Loucy (cell line): Measurements from ENCODE around the gene UBL7.

Experiments used
- CTCF ChIP-seq: fragments of 200-600 bp; sonication (generic); conservative IDR thresholded peaks from 2 replicates; pipeline ENCODE4 v1.5.1; 2014; ENCODE audit warnings: mild to moderate bottlenecking, antibody characterized with exemption, low read length
- EZH2phosphoT487 ChIP-seq: fragments of 200-600 bp; IDR thresholded peaks from 2 replicates; pipeline ENCODE4 v1.6.1; 2018; ENCODE audit warnings: antibody characterized with exemption, mild to moderate bottlenecking, moderate library complexity, borderline replicate concordance

DNA sequence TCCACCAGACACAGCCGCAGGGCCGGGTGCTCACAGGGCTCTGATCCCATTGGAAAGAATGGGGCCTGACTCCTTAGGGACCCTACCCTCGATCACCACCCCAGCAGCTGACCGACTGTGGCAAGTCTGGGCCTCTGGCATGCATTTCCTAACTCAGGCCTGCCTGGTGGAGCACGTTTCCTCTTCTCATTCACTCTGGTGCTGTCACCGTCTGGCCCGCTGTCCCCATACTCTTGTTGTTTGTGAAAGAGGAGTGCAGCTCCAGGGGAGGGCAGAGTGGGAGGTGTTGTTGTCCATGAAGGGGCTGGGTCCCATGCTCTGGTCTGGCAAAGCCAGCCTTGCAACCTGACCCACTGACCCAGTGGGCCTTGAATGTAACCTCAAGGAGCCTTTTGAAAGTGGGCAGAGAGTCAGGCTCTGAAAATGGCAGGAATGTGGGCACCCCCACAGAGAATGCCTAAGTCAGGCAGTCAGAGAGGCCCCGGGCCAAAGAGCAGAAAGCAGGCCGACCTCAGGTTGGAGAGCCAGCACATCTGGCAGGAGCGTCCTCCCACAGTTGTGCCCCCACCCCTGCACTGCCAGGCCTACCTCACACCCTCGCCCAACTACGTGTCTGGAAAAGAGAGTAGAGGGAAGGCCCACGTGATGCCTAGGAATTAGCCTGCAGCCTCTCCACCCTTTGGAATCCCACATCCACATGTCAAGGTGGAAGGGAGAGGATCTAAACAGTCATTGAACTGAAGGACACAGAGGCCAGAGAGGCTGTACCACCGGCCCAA is 38.1 kb downstream of the UBL7 start:
- TF ChIP-seq CTCF: no peak
- no peak for TF ChIP-seq EZH2phosphoT487
